ENCODE measurements around the gene C3orf52.
"Not testable (repeated sequence)": the region's sequence is repeated elsewhere in the genome, so short reads cannot be mapped to it uniquely, and the experiment has no call there.

Gene C3orf52, protein sequence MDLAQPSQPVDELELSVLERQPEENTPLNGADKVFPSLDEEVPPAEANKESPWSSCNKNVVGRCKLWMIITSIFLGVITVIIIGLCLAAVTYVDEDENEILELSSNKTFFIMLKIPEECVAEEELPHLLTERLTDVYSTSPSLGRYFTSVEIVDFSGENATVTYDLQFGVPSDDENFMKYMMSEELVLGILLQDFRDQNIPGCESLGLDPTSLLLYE

GRCh38 chr3:112086076-112086854 is at the start of gene C3orf52:
Gene C3orf52, plus strand, starts transcription at chr3:112086389. Its CDS starts 19 bp downstream, at chr3:112086408.
- DNase-seq = peak; percentile 41

GRCh38 chr3:112037194-112037593 is 49.0 kb upstream of the C3orf52 start:
- not testable (repeated sequence) for DNase-seq

- DNase-seq = no peak
Measured at GRCh38 chr3:112038863-112039262, 47.3 kb upstream of the C3orf52 start.

DNA sequence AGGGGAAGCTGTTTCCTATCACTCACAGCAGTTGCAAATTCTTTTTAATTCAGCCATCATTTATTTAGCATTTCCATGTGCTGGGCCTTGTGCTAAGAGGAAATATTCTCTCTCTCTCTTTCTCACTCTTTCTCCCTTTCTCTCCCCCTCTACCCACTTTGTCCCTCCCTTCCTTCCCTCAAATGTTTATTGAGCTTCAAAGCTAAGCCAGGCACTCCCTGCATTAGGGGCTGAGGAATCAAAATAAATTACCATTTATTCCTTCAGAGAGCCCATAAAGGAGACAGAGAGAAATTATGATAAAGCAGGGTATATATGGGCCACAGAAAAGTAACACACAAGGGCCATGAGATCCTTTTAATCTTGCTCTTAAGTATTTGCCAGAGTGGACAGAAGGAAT is 44.9 kb upstream of the C3orf52 start:
- DNase-seq = no peak

GRCh38 chr3:112042842-112043280 is 43.3 kb upstream of the C3orf52 start:
- no peak for DNase-seq

GRCh38 chr3:112043621-112044201 is 42.5 kb upstream of the C3orf52 start:
- DNase-seq = no peak

- DNase-seq = no peak
Measured at GRCh38 chr3:112046599-112046998, 39.6 kb upstream of the C3orf52 start.

DNA sequence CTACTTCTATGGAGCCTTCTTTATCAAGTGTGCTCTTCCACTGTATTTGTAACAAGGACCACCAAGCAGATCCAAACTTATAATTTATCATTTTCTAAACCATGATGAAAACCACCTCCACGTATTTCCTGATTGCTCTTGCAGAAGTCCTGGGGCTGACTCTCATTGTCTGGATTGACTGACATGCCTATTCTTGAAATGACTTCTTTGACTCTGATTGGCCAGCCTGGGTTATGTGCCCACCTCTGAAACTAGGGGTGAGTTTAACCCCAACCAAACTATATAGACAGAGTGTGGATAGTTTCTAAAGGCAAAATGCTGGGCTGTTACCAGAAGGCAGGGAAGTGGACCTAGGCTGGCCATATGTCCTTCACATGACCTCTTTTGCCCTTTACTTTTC is 38.9 kb upstream of the C3orf52 start:
- DNase-seq = no peak

GRCh38 chr3:112048911-112049310 is 37.3 kb upstream of the C3orf52 start:
- no peak for DNase-seq

DNA sequence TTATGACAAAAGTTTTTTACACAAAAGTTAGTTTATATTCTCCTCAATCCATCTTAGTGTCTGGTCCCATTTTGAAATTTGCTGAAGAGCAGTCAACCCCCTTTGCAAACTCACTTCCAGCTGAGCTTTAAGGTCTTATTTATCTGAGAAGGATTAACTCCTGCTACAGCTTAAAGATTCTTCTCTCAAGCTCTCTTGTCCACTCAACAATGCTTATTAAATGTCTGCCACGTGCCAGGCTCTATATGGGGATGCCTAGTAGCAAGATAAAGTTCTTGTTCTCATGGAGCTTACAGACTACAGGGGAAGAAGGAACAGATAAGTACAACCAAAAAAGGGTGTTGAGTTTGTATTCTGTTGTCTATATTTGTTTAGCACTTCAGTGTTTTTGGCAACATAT is 33.0 kb upstream of the C3orf52 start:
- no peak for DNase-seq

DNA sequence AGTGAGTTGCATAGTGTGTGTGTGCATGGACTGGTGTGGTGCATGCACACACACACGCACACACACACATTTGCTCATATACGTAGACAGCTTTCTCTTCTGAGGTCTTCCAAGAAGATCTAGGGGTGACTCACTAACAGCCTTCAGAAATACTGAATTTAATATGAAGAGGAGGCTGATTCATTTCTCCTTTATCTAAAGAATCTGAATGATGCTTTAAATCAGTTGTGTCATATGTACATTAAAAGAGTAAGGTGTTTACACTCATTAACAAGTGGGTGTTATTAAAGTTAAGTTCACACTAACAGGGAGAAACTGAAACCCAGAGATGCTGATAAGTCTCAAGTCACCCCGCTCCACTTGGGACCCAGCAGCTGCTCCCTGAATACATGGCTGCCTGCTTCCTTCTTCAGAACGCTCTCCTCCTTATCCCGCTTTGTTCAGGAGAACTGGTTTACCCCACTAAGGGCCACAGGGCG is 29.7 kb upstream of the C3orf52 start:
- no peak for DNase-seq

DNA sequence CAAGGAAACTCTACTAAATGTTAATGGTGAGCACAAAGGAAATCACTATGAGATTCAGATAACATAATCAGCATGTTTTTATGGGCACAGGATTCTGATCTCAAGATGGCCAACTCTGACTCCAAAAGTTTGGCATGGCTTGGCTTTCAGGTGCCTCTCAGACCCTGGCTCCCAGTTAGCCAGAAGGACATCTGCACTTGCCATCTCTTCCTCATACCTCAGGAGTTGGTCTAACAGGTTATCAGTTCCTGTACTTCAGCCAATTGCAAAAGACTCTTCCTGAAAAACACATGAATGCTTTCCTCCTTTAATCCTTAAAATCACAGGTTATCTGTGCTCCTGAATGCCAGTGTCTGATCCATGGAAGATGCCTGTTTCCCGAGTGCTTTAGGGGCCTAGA is 26.7 kb upstream of the C3orf52 start:
- no peak for DNase-seq

GRCh38 chr3:112061152-112061551 is 25.0 kb upstream of the C3orf52 start:
- DNase-seq = no peak

DNA sequence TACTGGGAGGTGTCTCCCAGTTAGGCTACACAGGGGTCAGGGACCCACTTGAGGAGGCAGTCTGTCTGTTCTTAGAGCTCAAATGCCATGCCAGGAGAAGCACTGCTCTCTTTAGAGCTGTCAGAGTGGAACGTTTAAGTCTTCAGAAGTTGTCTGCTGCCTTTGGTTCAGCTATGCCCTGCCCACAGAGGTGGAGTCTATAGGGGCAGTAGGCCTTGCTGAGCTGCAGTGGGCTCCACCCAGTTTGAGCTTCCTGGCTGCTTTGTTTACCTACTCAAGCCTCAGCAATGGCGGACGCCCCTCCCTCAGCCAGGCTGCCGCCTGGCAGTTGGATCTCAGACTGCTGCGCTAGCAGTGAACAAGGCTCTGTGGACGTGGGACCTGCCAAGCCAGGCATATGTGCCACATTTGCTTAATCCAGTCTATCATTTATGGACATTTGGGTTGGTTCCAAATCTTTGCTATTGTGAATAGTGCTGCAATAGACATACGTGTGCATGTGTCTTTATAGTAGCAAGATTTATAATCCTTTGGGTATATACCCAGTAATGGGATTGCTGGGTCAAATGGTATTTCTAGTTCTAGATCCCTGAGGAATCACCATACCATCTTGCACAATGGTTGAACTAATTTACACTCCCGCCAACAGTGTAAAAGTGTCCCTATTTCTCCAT is 13.7 kb upstream of the C3orf52 start:
- DNase-seq = not testable (repeated sequence)

DNA sequence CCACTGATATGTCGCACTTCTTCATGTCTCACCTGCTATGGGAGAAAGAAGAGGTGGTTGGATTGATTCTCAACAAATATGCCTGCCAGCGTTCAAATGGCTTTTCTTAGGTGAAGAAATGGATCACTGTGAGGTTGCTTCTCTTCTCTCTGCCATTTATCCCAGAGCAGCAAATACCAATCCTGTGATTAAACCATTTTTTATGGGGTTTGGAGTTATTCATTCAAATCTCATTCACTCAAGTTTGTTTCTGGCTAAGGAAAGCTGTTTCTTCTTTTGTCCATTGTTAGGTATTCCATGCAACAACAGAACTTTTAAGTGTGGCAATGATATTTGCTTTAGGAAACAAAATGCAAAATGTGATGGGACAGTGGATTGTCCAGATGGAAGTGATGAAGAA is 12.2 kb upstream of the C3orf52 start:
- no peak for DNase-seq

GRCh38 chr3:112074616-112075497 is 11.3 kb upstream of the C3orf52 start:
- no peak for DNase-seq

GRCh38 chr3:112078125-112079083 is 7.8 kb upstream of the C3orf52 start:
- DNase-seq = no peak

- DNase-seq = no peak
Measured at GRCh38 chr3:112083239-112083638, 3.0 kb upstream of the C3orf52 start.

DNA sequence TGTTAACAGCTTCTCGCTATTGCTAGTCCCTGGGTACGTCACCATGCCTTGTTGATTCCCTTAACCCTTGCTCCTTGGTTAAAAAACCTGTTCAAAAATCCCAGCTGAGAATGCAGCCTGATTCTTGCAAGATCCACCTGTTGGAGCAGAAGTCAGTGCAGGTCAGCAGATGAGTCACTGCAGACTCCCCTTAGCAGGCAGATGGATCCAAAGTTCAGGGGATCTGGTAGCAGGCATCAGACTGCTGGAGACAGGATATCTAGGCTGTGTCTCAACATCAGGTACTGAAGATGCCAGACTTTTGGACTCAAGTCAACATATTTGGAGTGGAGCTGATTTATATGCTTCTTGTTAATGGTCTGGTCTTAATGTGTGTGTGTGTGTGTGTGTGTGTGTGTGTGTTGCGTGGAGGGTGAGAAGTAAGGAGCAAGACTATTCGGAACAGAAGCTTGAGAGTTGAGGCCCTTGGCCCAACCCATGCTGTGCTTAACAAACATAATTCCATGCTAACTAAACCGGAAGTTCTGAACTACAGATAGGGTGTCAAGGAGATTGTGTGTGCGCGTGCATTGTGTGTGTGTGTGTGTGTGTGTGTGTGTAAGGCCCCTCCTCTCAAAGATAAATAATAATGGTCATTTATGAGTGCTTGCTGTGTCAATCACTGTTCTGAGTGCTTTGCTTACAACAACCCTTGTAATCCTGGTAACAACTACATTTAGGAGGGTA is 1.0 kb upstream of the C3orf52 start:
- no peak for DNase-seq

GRCh38 chr3:112085735-112086075 is 484 bp upstream of the C3orf52 start:
- DNase-seq = no peak
